MCF 10A (cell line): ENCODE data around the gene HRG. TPM values are rescaled to one million over a fixed set of nuclear protein-coding genes. Genes with fewer than 3 reads are reported as not detected.

Experiments
- BruUV-seq: library from RNA; stranded (reverse); fragments of 400-500 nt; replicated peaks from 2 replicates; lab custom pipeline; 2021; lab: Mats Ljungman, UMichigan
- CTCF ChIA-PET: fragments of 300-600 bp; sonication (Branson Sonifier 250); formaldehyde crosslinking; extraction: SDS; loops from one replicate; lab custom pipeline; 2021; ENCODE audit warnings: antibody characterized with exemption, inconsistent platforms; lab: Yijun Ruan, JAX
- POLR2A ChIA-PET: fragments of 300-600, 350-650 bp; sonication (Branson Sonifier 250); formaldehyde crosslinking; extraction: SDS; loops from one replicate; lab custom pipeline; 2020; ENCODE audit warnings: antibody characterized with exemption, inconsistent platforms; lab: Yijun Ruan, JAX
- DNase-seq: peaks from one replicate; pipeline ENCODE4 v3.0.0-alpha.2; 2018; ENCODE audit not compliant: unreplicated experiment
- H3K27ac Mint-ChIP-seq: one replicate; pipeline ENCODE4 v1.8.0; 2022; ENCODE audit warnings: mild to moderate bottlenecking, low read depth, mixed read lengths; ENCODE audit not compliant: unreplicated experiment
- H3K27me3 Mint-ChIP-seq: one replicate; pipeline ENCODE4 v1.8.0; 2022; ENCODE audit warnings: mixed read lengths; ENCODE audit not compliant: insufficient read depth, unreplicated experiment
- H3K36me3 Mint-ChIP-seq: one replicate; pipeline ENCODE4 v1.8.0; 2022; ENCODE audit warnings: mild to moderate bottlenecking, moderate library complexity, mixed read lengths; ENCODE audit not compliant: insufficient read depth, unreplicated experiment
- H3K4me1 Mint-ChIP-seq: one replicate; pipeline ENCODE4 v1.8.0; 2022; ENCODE audit warnings: mixed read lengths; ENCODE audit not compliant: insufficient read depth, unreplicated experiment
- H3K4me3 Mint-ChIP-seq: one replicate; pipeline ENCODE4 v1.8.0; 2022; ENCODE audit warnings: mild to moderate bottlenecking, moderate library complexity, mixed read lengths; ENCODE audit not compliant: unreplicated experiment
- H3K9me3 Mint-ChIP-seq: one replicate; pipeline ENCODE4 v1.8.0; 2022; ENCODE audit warnings: mixed read lengths; ENCODE audit not compliant: unreplicated experiment
- intact Hi-C: fragments of 100-400 bp; cut with micrococcal nuclease; formaldehyde crosslinking; loops from 2 replicates; pipeline ENCODE4 v1.14.1; 2022
- total RNA-seq: library from RNA; stranded (reverse); gene quantifications from 2 replicates; pipeline ENCODE4 v1.2.3, GENCODE V29; 2022
- TF ChIP-seq, protein P1 (sequence below): fragments of 200-600 bp; IDR thresholded peaks from one replicate; pipeline ENCODE4 v1.8.0; 2022; ENCODE audit warnings: antibody characterized with exemption, mild to moderate bottlenecking; ENCODE audit not compliant: unreplicated experiment

The HRG gene
- total RNA-seq, 1 experiment from 2014 or later = 0.16 TPM

DNA sequence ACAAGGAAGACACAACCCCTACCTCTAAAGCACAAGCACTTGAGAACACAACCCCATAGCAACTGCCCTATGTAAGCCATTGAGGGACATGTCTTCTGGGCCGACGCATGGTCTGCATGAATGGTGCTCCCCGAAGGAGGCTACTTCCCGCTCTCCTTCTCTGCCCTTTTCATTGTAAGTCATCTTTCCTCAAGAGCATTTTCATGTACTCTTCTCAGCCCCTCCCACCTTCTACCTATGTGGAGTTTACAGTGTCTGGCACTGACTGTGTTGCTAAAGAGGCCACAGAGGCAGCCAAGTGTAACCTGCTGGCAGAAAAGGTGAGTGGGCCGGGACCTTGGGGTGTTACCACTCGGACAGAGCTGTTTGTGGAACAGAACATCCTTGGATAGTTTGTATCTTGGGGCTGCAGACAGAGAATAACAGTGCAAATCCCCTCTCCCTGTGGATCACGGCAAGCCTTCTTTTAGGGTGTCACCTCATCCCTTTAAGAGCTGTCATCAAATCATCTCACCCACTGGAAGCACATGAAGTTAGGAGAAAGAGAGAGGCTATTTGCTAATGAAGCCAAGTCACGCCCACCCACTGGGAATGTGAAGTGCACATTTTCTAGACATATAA, 47.4 kb upstream of the HRG start:
- intact Hi-C loops = no loop called here
- ChIA-PET CTCF (interaction anchor here (0.5 to 5.6 kb wide), 14 partner anchors 12 to 635 kb away, joined by 3 to 61 read pairs (median 10); partner anchors contain the start of genes DNAJB11, FETUB and TBCCD1), POLR2A (interaction anchor here (0.7 to 6.9 kb wide), 5 partner anchors 8 to 215 kb away, joined by 3 to 182 read pairs (median 3); partner anchors contain the start of genes DNAJB11 and EIF4A2)
- Mint-ChIP-seq H3K36me3 (no peaks in the 10 kb centered on the region), H3K27ac (no peak overlapping the region), H3K9me3 (no peaks in the 10 kb centered on the region), H3K4me1 (peaks cover 25% of the 10 kb centered on the region), H3K27me3 (no peaks in the 10 kb centered on the region), H3K4me3 (no peak overlapping the region)
- BruUV-seq = no TSS peak
- TF ChIP-seq, protein P1, sequence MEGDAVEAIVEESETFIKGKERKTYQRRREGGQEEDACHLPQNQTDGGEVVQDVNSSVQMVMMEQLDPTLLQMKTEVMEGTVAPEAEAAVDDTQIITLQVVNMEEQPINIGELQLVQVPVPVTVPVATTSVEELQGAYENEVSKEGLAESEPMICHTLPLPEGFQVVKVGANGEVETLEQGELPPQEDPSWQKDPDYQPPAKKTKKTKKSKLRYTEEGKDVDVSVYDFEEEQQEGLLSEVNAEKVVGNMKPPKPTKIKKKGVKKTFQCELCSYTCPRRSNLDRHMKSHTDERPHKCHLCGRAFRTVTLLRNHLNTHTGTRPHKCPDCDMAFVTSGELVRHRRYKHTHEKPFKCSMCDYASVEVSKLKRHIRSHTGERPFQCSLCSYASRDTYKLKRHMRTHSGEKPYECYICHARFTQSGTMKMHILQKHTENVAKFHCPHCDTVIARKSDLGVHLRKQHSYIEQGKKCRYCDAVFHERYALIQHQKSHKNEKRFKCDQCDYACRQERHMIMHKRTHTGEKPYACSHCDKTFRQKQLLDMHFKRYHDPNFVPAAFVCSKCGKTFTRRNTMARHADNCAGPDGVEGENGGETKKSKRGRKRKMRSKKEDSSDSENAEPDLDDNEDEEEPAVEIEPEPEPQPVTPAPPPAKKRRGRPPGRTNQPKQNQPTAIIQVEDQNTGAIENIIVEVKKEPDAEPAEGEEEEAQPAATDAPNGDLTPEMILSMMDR = no peak
- no peak for DNase-seq

DNA sequence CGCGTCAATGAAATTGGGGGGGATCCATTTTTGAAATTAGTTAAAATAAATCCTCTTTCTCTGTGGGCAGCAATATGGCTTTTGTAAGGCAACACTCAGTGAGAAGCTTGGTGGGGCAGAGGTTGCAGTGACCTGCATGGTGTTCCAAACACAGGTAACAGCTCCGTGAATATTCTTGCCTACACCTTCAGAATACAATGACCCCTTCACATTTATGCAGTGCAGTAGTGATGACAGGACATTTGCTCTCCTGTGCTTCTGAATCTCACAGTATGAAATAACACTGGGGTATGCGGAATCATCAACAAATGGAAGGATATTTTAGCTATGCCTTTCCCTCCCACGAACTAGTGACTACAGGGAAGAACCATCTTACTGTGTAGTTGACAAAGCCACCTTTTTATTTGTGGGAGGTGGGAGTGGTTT, 46.0 kb upstream of the HRG start:
- H3K27ac Mint-ChIP-seq = no peak overlapping the region
- ChIA-PET CTCF (no interaction called here), POLR2A (interaction anchor here (0.6 kb wide), 1 partner anchor 51 kb away, joined by 3 read pairs; no protein-coding TSS in a partner anchor)
- H3K9me3 Mint-ChIP-seq = no peaks in the 10 kb centered on the region
- BruUV-seq = no TSS peak
- no peaks in the 10 kb centered on the region for H3K36me3 Mint-ChIP-seq
- H3K4me3 Mint-ChIP-seq = no peak overlapping the region
- no peak for DNase-seq
- intact Hi-C loops = no loop called here
- H3K27me3 Mint-ChIP-seq = no peaks in the 10 kb centered on the region
- peaks cover 23% of the 10 kb centered on the region for H3K4me1 Mint-ChIP-seq
- TF ChIP-seq, protein P1 = no peak

DNA sequence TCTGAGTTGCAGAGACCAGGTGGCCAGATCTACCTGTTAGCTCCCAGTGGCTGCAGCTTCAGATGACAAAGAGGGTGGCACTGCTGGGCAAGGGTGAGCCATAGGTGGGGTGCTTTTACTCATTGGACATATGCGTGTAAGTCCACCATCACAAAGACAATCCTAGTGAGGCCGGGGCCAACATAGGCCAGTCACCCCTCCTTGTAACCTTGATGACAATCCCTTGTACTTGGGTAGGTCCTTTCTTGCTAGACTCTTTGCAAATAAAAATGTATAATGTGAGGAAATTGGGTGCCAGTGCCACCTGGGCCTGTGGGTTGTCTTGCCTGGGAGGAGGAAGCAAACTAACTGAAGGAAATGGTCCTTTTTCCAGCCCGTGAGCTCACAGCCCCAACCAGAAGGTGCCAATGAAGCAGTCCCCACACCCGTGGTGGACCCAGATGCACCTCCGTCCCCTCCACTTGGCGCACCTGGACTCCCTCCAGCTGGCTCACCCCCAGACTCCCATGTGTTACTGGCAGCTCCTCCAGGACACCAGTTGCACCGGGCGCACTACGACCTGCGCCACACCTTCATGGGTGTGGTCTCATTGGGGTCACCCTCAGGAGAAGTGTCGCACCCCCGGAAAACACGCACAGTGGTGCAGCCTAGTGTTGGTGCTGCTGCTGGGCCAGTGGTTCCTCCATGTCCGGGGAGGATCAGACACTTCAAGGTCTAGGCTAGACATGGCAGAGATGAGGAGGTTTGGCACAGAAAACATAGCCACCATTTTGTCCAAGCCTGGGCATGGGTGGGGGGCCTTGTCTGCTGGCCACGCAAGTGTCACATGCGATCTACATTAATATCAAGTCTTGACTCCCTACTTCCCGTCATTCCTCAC, 45.4 kb upstream of the HRG start:
- peaks cover 19% of the 10 kb centered on the region for H3K4me1 Mint-ChIP-seq
- no TSS peak for BruUV-seq
- no peak overlapping the region for H3K27ac Mint-ChIP-seq
- DNase-seq = no peak
- no peaks in the 10 kb centered on the region for H3K9me3 Mint-ChIP-seq
- TF ChIP-seq, protein P1 = no peak
- H3K27me3 Mint-ChIP-seq = no peaks in the 10 kb centered on the region
- intact Hi-C loops = no loop called here
- ChIA-PET POLR2A (interaction anchor here (0.6 to 1.3 kb wide), 2 partner anchors 13 to 51 kb away, joined by 3 read pairs; no protein-coding TSS in a partner anchor), CTCF (interaction anchor here (0.6 kb wide), 2 partner anchors 19 to 607 kb away, joined by 3 to 4 read pairs; no protein-coding TSS in a partner anchor)
- no peaks in the 10 kb centered on the region for H3K36me3 Mint-ChIP-seq
- H3K4me3 Mint-ChIP-seq = no peak overlapping the region
